Activated CD4-positive, alpha-beta memory T cell treated with anti-CD3 and anti-CD28 coated beads, Interleukin-2, amount 10 ng/mL, durations not matched to agents 7 days and 5 days (primary cell): ENCODE measurements around the gene LDLRAD3. TPM values are rescaled to one million over a fixed set of nuclear protein-coding genes. Genes with fewer than 3 reads are reported as not detected.
"Not testable (repeated sequence)": the region's sequence is repeated elsewhere in the genome, so short reads cannot be mapped to it uniquely, and the experiment has no call there.

ENCODE experiments used
- CTCF ChIA-PET: fragments of 350-600 bp; sonication (Branson Sonifier 250); formaldehyde crosslinking; loops from one replicate; lab custom pipeline; 2021; ENCODE audit warnings: antibody characterized with exemption, inconsistent platforms; lab: Charles Lee
- POLR2A ChIA-PET: fragments of 350-600 bp; sonication (Branson Sonifier 250); formaldehyde crosslinking; loops from one replicate; lab custom pipeline; 2021; ENCODE audit warnings: antibody characterized with exemption; lab: Charles Lee
- DNase-seq: peaks from one replicate; pipeline ENCODE4 v3.0.0-alpha.2; 2020
- H3K27ac Mint-ChIP-seq: one replicate; pipeline ENCODE4 v1.8.0; 2021; ENCODE audit warnings: mild to moderate bottlenecking, mixed read lengths
- H3K27me3 Mint-ChIP-seq: one replicate; pipeline ENCODE4 v1.8.0; 2021; ENCODE audit warnings: mixed read lengths
- H3K36me3 Mint-ChIP-seq: one replicate; pipeline ENCODE4 v1.8.0; 2021; ENCODE audit warnings: low read depth, mixed read lengths
- H3K4me1 Mint-ChIP-seq: one replicate; pipeline ENCODE4 v1.8.0; 2021; ENCODE audit warnings: mixed read lengths
- H3K4me3 Mint-ChIP-seq: one replicate; pipeline ENCODE4 v1.8.0; 2021; ENCODE audit warnings: mild to moderate bottlenecking, mixed read lengths
- H3K9me3 Mint-ChIP-seq: one replicate; pipeline ENCODE4 v1.8.0; 2021; ENCODE audit warnings: mixed read lengths
- total RNA-seq, 2 experiments: library from RNA; stranded (reverse); gene quantifications; one replicate each; pipeline ENCODE4 v1.2.3, GENCODE V29; 2021

The LDLRAD3 gene
- total RNA-seq, 2 experiments from 2014 or later: not detected

DNA sequence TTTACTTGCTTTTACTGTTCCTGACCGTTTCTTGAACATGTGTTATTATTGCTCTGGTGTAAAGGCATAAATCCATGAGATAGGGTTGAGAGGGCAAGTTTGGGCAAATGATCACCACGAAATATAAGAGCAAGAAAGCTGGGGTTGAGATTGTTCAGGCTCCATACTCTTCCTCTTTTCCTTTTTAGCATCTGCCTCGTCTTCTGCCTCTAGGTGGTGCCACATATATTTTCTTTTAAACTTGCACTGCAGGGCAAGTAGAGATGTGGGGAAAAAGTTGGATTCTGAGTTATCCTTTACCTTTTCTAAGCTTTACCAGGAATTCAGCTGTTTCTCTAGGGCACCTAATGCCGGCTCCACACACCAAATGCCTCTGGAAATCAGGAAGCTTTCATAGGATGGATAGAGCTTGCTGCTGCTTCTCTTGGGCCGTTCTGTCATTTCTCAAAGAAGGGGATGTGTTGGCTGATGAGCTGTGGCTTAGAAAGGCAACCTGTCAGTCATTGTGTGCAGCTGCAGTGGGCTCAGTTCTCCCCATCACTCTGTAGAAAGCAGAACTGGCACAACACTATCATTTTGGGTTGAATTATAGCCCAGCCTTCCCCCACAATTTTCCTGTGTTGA lies 98.2 kb downstream of the LDLRAD3 start:
- H3K36me3 Mint-ChIP-seq: no peaks in the 10 kb centered on the region
- peaks cover 10% of the 10 kb centered on the region for H3K27me3 Mint-ChIP-seq
- DNase-seq: no peak
- H3K9me3 Mint-ChIP-seq: no peaks in the 10 kb centered on the region
- no peaks in the 10 kb centered on the region for H3K4me1 Mint-ChIP-seq
- ChIA-PET POLR2A (no interaction called here), CTCF (interaction anchor here (0.6 to 2.9 kb wide), 5 partner anchors 11 to 450 kb away, joined by 3 to 15 read pairs (median 4); no protein-coding TSS in a partner anchor)
- no peak overlapping the region for H3K4me3 Mint-ChIP-seq
- no peak overlapping the region for H3K27ac Mint-ChIP-seq

- Mint-ChIP-seq H3K36me3 (no peaks in the 10 kb centered on the region), H3K4me3 (no peak overlapping the region), H3K9me3 (no peaks in the 10 kb centered on the region), H3K4me1 (no peaks in the 10 kb centered on the region), H3K27me3 (peaks cover 8% of the 10 kb centered on the region), H3K27ac (no peak overlapping the region)
- POLR2A ChIA-PET: no interaction called here
- CTCF ChIA-PET: no interaction called here
- no peak for DNase-seq
Measured at GRCh38 chr11:36044636-36045035, 100.8 kb downstream of the LDLRAD3 start.

GRCh38 chr11:36045945-36046344 lies 102.1 kb downstream of the LDLRAD3 start:
- H3K27ac Mint-ChIP-seq, H3K4me3 Mint-ChIP-seq, DNase-seq, POLR2A ChIA-PET, H3K36me3 Mint-ChIP-seq, H3K9me3 Mint-ChIP-seq, CTCF ChIA-PET, H3K4me1 Mint-ChIP-seq, H3K27me3 Mint-ChIP-seq: not testable (repeated sequence)

- CTCF ChIA-PET: no interaction called here
- H3K36me3 Mint-ChIP-seq: no peaks in the 10 kb centered on the region
Measured at GRCh38 chr11:36046932-36047331, 103.1 kb downstream of the LDLRAD3 start.

GRCh38 chr11:36047344-36047743 lies 103.5 kb downstream of the LDLRAD3 start:
- no peaks in the 10 kb centered on the region for H3K36me3 Mint-ChIP-seq
- CTCF ChIA-PET: no interaction called here
- H3K27ac Mint-ChIP-seq: no peak overlapping the region
- H3K27me3 Mint-ChIP-seq: peaks cover 1% of the 10 kb centered on the region
- peaks cover 2% of the 10 kb centered on the region for H3K4me1 Mint-ChIP-seq
- POLR2A ChIA-PET: no interaction called here
- H3K9me3 Mint-ChIP-seq: no peaks in the 10 kb centered on the region
- DNase-seq: no peak
- H3K4me3 Mint-ChIP-seq: no peak overlapping the region

More at GRCh38 chr11:36046932-36047331, 103.1 kb downstream of the LDLRAD3 start:
- DNase-seq: no peak
- POLR2A ChIA-PET: no interaction called here
- Mint-ChIP-seq H3K27me3 (peaks cover 2% of the 10 kb centered on the region), H3K27ac (no peak overlapping the region), H3K9me3 (no peaks in the 10 kb centered on the region), H3K4me1 (no peaks in the 10 kb centered on the region), H3K4me3 (no peak overlapping the region)

- H3K27me3 Mint-ChIP-seq: peaks cover 1% of the 10 kb centered on the region
- no peaks in the 10 kb centered on the region for H3K36me3 Mint-ChIP-seq
- ChIA-PET POLR2A (no interaction called here), CTCF (no interaction called here)
- DNase-seq: no peak
- H3K4me1 Mint-ChIP-seq: peaks cover 2% of the 10 kb centered on the region
- no peaks in the 10 kb centered on the region for H3K9me3 Mint-ChIP-seq
- H3K27ac Mint-ChIP-seq: no peak overlapping the region
- H3K4me3 Mint-ChIP-seq: no peak overlapping the region
Measured at GRCh38 chr11:36048496-36049247, 104.8 kb downstream of the LDLRAD3 start.

- peaks cover 4% of the 10 kb centered on the region for H3K4me1 Mint-ChIP-seq
- no peak overlapping the region for H3K4me3 Mint-ChIP-seq
- CTCF ChIA-PET: no interaction called here
- no peak for DNase-seq
- H3K36me3 Mint-ChIP-seq: no peaks in the 10 kb centered on the region
- no peaks in the 10 kb centered on the region for H3K9me3 Mint-ChIP-seq
- H3K27ac Mint-ChIP-seq: no peak overlapping the region
- H3K27me3 Mint-ChIP-seq: peaks cover 1% of the 10 kb centered on the region
- POLR2A ChIA-PET: no interaction called here
Measured at GRCh38 chr11:36051235-36052144, 107.6 kb downstream of the LDLRAD3 start.

- ChIA-PET CTCF (interaction anchor here (0.5 to 1.1 kb wide), 2 partner anchors 11 to 319 kb away, joined by 3 read pairs; no protein-coding TSS in a partner anchor), POLR2A (no interaction called here)
- Mint-ChIP-seq H3K36me3 (no peaks in the 10 kb centered on the region), H3K9me3 (no peaks in the 10 kb centered on the region), H3K27me3 (peaks cover 3% of the 10 kb centered on the region), H3K4me3 (no peak overlapping the region), H3K4me1 (peaks cover 4% of the 10 kb centered on the region), H3K27ac (no peak overlapping the region)
- DNase-seq: no peak
Measured at GRCh38 chr11:36053281-36053680, 109.4 kb downstream of the LDLRAD3 start.

GRCh38 chr11:36053862-36054261 lies 110.0 kb downstream of the LDLRAD3 start:
- Mint-ChIP-seq H3K27ac (no peak overlapping the region), H3K27me3 (peaks cover 3% of the 10 kb centered on the region), H3K4me3 (no peak overlapping the region), H3K36me3 (no peaks in the 10 kb centered on the region), H3K9me3 (no peaks in the 10 kb centered on the region), H3K4me1 (peaks cover 4% of the 10 kb centered on the region)
- POLR2A ChIA-PET: no interaction called here
- CTCF ChIA-PET: no interaction called here
- no peak for DNase-seq

- POLR2A ChIA-PET: no interaction called here
- CTCF ChIA-PET: no interaction called here
- H3K4me3 Mint-ChIP-seq: no peak overlapping the region
- no peaks in the 10 kb centered on the region for H3K9me3 Mint-ChIP-seq
- no peaks in the 10 kb centered on the region for H3K36me3 Mint-ChIP-seq
- no peak overlapping the region for H3K27ac Mint-ChIP-seq
- peaks cover 5% of the 10 kb centered on the region for H3K27me3 Mint-ChIP-seq
- DNase-seq: no peak
- peaks cover 4% of the 10 kb centered on the region for H3K4me1 Mint-ChIP-seq
Measured at GRCh38 chr11:36054628-36055027, 110.8 kb downstream of the LDLRAD3 start.

- CTCF ChIA-PET: no interaction called here
- peaks cover 4% of the 10 kb centered on the region for H3K4me1 Mint-ChIP-seq
Measured at GRCh38 chr11:36056160-36056751, 112.4 kb downstream of the LDLRAD3 start.

GRCh38 chr11:36057379-36058042 lies 113.6 kb downstream of the LDLRAD3 start:
- H3K27ac Mint-ChIP-seq: no peak overlapping the region
- H3K27me3 Mint-ChIP-seq: peaks cover 5% of the 10 kb centered on the region
- DNase-seq: no peak
- H3K4me1 Mint-ChIP-seq: peaks cover 2% of the 10 kb centered on the region
- no peaks in the 10 kb centered on the region for H3K36me3 Mint-ChIP-seq
- POLR2A ChIA-PET: no interaction called here
- no peaks in the 10 kb centered on the region for H3K9me3 Mint-ChIP-seq
- no peak overlapping the region for H3K4me3 Mint-ChIP-seq
- CTCF ChIA-PET: no interaction called here

More at GRCh38 chr11:36056160-36056751, 112.4 kb downstream of the LDLRAD3 start:
- Mint-ChIP-seq H3K36me3 (no peaks in the 10 kb centered on the region), H3K4me3 (no peak overlapping the region), H3K27ac (no peak overlapping the region), H3K27me3 (peaks cover 5% of the 10 kb centered on the region), H3K9me3 (no peaks in the 10 kb centered on the region)
- no peak for DNase-seq
- POLR2A ChIA-PET: no interaction called here
